ENCODE data around the gene SIGLEC8. TPM values are rescaled to one million over a fixed set of nuclear protein-coding genes. Genes with fewer than 3 reads are reported as not detected.

Gene SIGLEC8
- total RNA-seq, 1 experiment from 2014 or later = not detected

- DNase-seq (ENCODE audit: low read depth, low spot score) = no peak
- H3K4me2 ChIP-seq (ENCODE audit: low read length) = no peak overlapping the region
- H3K27me3 ChIP-seq (ENCODE audit: insufficient read depth, low read length) = peaks cover 8% of the 10 kb centered on the region; the same call in 1 of the 2 replicates
- no peaks in the 10 kb centered on the region for H3K36me3 ChIP-seq (ENCODE audit: control insufficient read depth in 1 of 2, insufficient read depth in 2 of 2, low read length in 2 of 2)
- no peak overlapping the region for H3K4me3 ChIP-seq (replicated peaks in 1 of 2; ENCODE audit: low read depth in 1 of 2, low read length in 2 of 2)
- H2AFZ ChIP-seq (ENCODE audit: low read depth, low read length, poor library complexity, severe bottlenecking) = no peak overlapping the region
- intact Hi-C loops (cut with micrococcal nuclease) = no loop called here
- no peak overlapping the region for H3K27ac ChIP-seq (ENCODE audit: low read depth, low read length)
- TF ChIP-seq TCF7L2 (IDR thresholded peaks at IDR 0.05; ENCODE audit: borderline replicate concordance, extremely low read depth, insufficient read depth, insufficient read length) (no peak), SRF (IDR thresholded peaks at IDR 0.05; ENCODE audit: low read depth) (no peak), CBX3 (IDR thresholded peaks at IDR 0.05; ENCODE audit: low read depth) (no peak), FOSL1 (IDR thresholded peaks at IDR 0.05; ENCODE audit: low read depth) (no peak), CTCF (IDR thresholded peaks at IDR 0.05 in 2 of 3, conservative IDR thresholded peaks at IDR 0.05 in 1 of 3; ENCODE audit: borderline replicate concordance in 1 of 3, insufficient read depth in 1 of 3, low read depth in 2 of 3, low read length in 2 of 3) (no peak), EGR1 (IDR thresholded peaks at IDR 0.05; ENCODE audit: low read depth) (no peak), REST (IDR thresholded peaks at IDR 0.05; ENCODE audit: low read depth) (no peak), POLR2A (IDR thresholded peaks at IDR 0.05; ENCODE audit: borderline replicate concordance, extremely low read depth, insufficient read depth, insufficient read length) (no peak), SP1 (IDR thresholded peaks at IDR 0.05; ENCODE audit: low read depth) (no peak), POLR2AphosphoS5 (IDR thresholded peaks at IDR 0.05; ENCODE audit: low read depth, low read length) (no peak), ZFX (IDR thresholded peaks at IDR 0.05) (no peak), RAD21 (IDR thresholded peaks at IDR 0.05; ENCODE audit: low read depth) (no peak), JUND (IDR thresholded peaks at IDR 0.05) (no peak), EZH2 (IDR thresholded peaks at IDR 0.05) (no peak), CEBPB (IDR thresholded peaks at IDR 0.05; ENCODE audit: low read depth) (no peak), EZH2phosphoT487 (IDR thresholded peaks at IDR 0.05; ENCODE audit: borderline replicate concordance) (no peak), ELF1 (IDR thresholded peaks at IDR 0.05; ENCODE audit: borderline replicate concordance, low read depth) (no peak), YY1 (IDR thresholded peaks at IDR 0.05; ENCODE audit: extremely low read depth, insufficient replicate concordance, low read depth, low read length) (no peak), ZNF274 (IDR thresholded peaks at IDR 0.05; ENCODE audit: low read depth, low read length) (no peak)
- TF ChIP-seq, protein P1, sequence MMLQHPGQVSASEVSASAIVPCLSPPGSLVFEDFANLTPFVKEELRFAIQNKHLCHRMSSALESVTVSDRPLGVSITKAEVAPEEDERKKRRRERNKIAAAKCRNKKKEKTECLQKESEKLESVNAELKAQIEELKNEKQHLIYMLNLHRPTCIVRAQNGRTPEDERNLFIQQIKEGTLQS (IDR thresholded peaks at IDR 0.05) = no peak
- H3K9me2 ChIP-seq (ENCODE audit: insufficient read depth) = no peaks in the 10 kb centered on the region
- H3K4me1 ChIP-seq (ENCODE audit: control insufficient read depth in 1 of 2, insufficient read depth in 2 of 2, low read length in 2 of 2) = no peaks in the 10 kb centered on the region; a peak in 1 of 4 replicates
- BruUV-seq (replicated peaks) = no TSS peak
- H3K79me2 ChIP-seq (ENCODE audit: insufficient read depth, low read length) = no peaks in the 10 kb centered on the region
- ChIA-PET POLR2A (no interaction called here), CTCF (no interaction called here), RAD21 (ENCODE audit: low non-redundant PET in 1 of 2, low total read pairs in 2 of 2, uncharacterized antibody in 2 of 2, unreplicated experiment in 2 of 2) (no interaction called here)
- no peak for ATAC-seq
- H4K20me1 ChIP-seq (ENCODE audit: insufficient read depth) = no peaks in the 10 kb centered on the region
- H3K9ac ChIP-seq (ENCODE audit: low read length) = no peak overlapping the region
- H3K9me3 ChIP-seq (ENCODE audit: control insufficient read depth in 1 of 2, insufficient read depth in 1 of 2, low read depth in 1 of 2, low read length in 2 of 2) = no peaks in the 10 kb centered on the region
These were observed 27.9 kb upstream of the SIGLEC8 start for GRCh38 chr19:51485960-51486660.
